IMR-90 (cell line): ENCODE data around the gene SCYGR4. TPM values are rescaled to one million over a fixed set of nuclear protein-coding genes. Genes with fewer than 3 reads are reported as not detected.
"Not testable (repeated sequence)": the region's sequence is repeated elsewhere in the genome, so short reads cannot be mapped to it uniquely, and the experiment has no call there.

Source experiments
- ATAC-seq: fragments of 200-7000 bp; cut with Tn5 transposase; 2 replicates; pipeline ENCODE4 v1.9.1; 2020; ENCODE audit warnings: low read depth, mild to moderate bottlenecking, moderate library complexity
- BruUV-seq: library from RNA; stranded (reverse); fragments of 400-500 nt; replicated peaks from 2 replicates; lab custom pipeline; 2021; lab: Mats Ljungman, UMichigan
- CTCF ChIA-PET: fragments of 300-600 bp; formaldehyde crosslinking; extraction: SDS; loops from one replicate; lab custom pipeline; 2021; ENCODE audit warnings: antibody characterized with exemption; lab: Yijun Ruan, JAX
- POLR2A ChIA-PET: fragments of 300-600 bp; sonication (Branson Sonifier 250); formaldehyde crosslinking; loops from one replicate; lab custom pipeline; 2022; ENCODE audit warnings: antibody characterized with exemption; ENCODE audit not compliant: unreplicated experiment; lab: Charles Lee
- DNase-seq: peaks from one replicate; pipeline ENCODE4 v3.0.0; 2013
- H2AFZ ChIP-seq: replicated peaks from 2 replicates; pipeline ENCODE3; 2013; ENCODE audit warnings: low read length, mild to moderate bottlenecking; ENCODE audit not compliant: poor library complexity
- H2AK5ac ChIP-seq: 2 replicates; pipeline ENCODE4 v1.6.1; 2013; ENCODE audit warnings: low read depth, low read length, inconsistent platforms
- H2AK9ac ChIP-seq: replicated peaks from 2 replicates; pipeline ENCODE3; 2013; ENCODE audit warnings: mild to moderate bottlenecking, low read depth, low read length, moderate library complexity; ENCODE audit not compliant: poor library complexity
- H2BK120ac ChIP-seq: 2 replicates; pipeline ENCODE4 v1.6.1; 2013; ENCODE audit warnings: low read depth, low read length, inconsistent platforms
- H2BK15ac ChIP-seq: 3 replicates; pipeline ENCODE4 v1.6.1; 2013; ENCODE audit warnings: low read depth, low read length, inconsistent platforms
- H2BK20ac ChIP-seq: 2 replicates; pipeline ENCODE4 v1.6.1; 2013; ENCODE audit warnings: low read depth, mild to moderate bottlenecking, inconsistent platforms, low read length, moderate library complexity
- H2BK5ac ChIP-seq: 2 replicates; pipeline ENCODE4 v1.6.1; 2013; ENCODE audit warnings: mild to moderate bottlenecking, low read depth, low read length, inconsistent platforms; ENCODE audit not compliant: poor library complexity, severe bottlenecking
- H3K14ac ChIP-seq: replicated peaks from 2 replicates; pipeline ENCODE4 v1.6.1; 2013; ENCODE audit warnings: low read depth, low read length, inconsistent platforms
- H3K18ac ChIP-seq: 2 replicates; pipeline ENCODE4 v1.6.1; 2013; ENCODE audit warnings: low read depth, low read length, control low read depth
- H3K23ac ChIP-seq: 2 replicates; pipeline ENCODE4 v1.6.1; 2013; ENCODE audit warnings: low read depth, low read length, inconsistent platforms
- H3K27ac ChIP-seq: 2 replicates; pipeline ENCODE4 v1.5.1; 2013; ENCODE audit warnings: mild to moderate bottlenecking, control low read depth, low read length; ENCODE audit not compliant: insufficient read depth
- H3K27me3 ChIP-seq: 2 replicates; pipeline ENCODE4 v1.6.1; 2013; ENCODE audit warnings: low read length; ENCODE audit not compliant: control insufficient read depth, insufficient read depth
- H3K36me3 ChIP-seq: 2 replicates; pipeline ENCODE4 v1.6.1; 2013; ENCODE audit warnings: low read length, mixed read lengths; ENCODE audit not compliant: control insufficient read depth, insufficient read depth
- H3K4ac ChIP-seq: 2 replicates; pipeline ENCODE4 v1.6.1; 2013; ENCODE audit warnings: low read depth, low read length, inconsistent platforms
- H3K4me1 ChIP-seq: 2 replicates; pipeline ENCODE4 v1.6.1; 2013; ENCODE audit warnings: low read length, mixed read lengths; ENCODE audit not compliant: control insufficient read depth, insufficient read depth
- H3K4me2 ChIP-seq: 2 replicates; pipeline ENCODE4 v1.6.1; 2013; ENCODE audit warnings: low read depth, mild to moderate bottlenecking, control low read depth, low read length, moderate library complexity
- H3K4me3 ChIP-seq: 2 replicates; pipeline ENCODE4 v1.5.1; 2013; ENCODE audit warnings: low read depth, mild to moderate bottlenecking, control low read depth, low read length, moderate library complexity; ENCODE audit not compliant: insufficient read depth
- H3K56ac ChIP-seq: 2 replicates; pipeline ENCODE4 v1.6.1; 2013; ENCODE audit warnings: low read length, inconsistent platforms; ENCODE audit not compliant: insufficient read depth; ENCODE audit errors: extremely low read depth
- H3K79me1 ChIP-seq, 2 experiments: 2 replicates each; pipeline ENCODE4 v1.6.1; 2013; ENCODE audit warnings: low read length in 2 of 2, inconsistent platforms in 1 of 2, low read depth in 1 of 2
- H3K9ac ChIP-seq: 2 replicates; pipeline ENCODE4 v1.6.1; 2013; ENCODE audit warnings: low read depth, low read length, control low read depth
- H3K9me1 ChIP-seq: 2 replicates; pipeline ENCODE4 v1.6.1; 2013; ENCODE audit warnings: low read length, inconsistent platforms; ENCODE audit not compliant: insufficient read depth
- H3K9me3 ChIP-seq: 2 replicates; pipeline ENCODE4 v1.6.1; 2013; ENCODE audit warnings: low read length; ENCODE audit not compliant: control insufficient read depth, insufficient read depth
- H4K20me1 ChIP-seq: 2 replicates; pipeline ENCODE4 v1.6.1; 2013; ENCODE audit warnings: low read length, inconsistent platforms; ENCODE audit not compliant: insufficient read depth
- H4K5ac ChIP-seq: 2 replicates; pipeline ENCODE4 v1.6.1; 2013; ENCODE audit warnings: mild to moderate bottlenecking, low read depth, low read length, control low read depth
- H4K8ac ChIP-seq, 2 experiments: 2 replicates each; pipeline ENCODE4 v1.6.1; 2013; ENCODE audit warnings: low read depth in 2 of 2, low read length in 2 of 2, control low read depth in 1 of 2, inconsistent platforms in 1 of 2
- H4K91ac ChIP-seq: 2 replicates; pipeline ENCODE4 v1.6.1; 2013; ENCODE audit warnings: low read depth, low read length, inconsistent platforms; ENCODE audit not compliant: insufficient read depth
- CTCF ChIP-seq: conservative IDR thresholded peaks from 2 replicates; pipeline ENCODE4 v1.5.1; 2012; ENCODE audit warnings: mild to moderate bottlenecking, low read depth, low read length, improper control_type of control experiment
- NFE2L2 ChIP-seq: fragments of 150-350 bp; IDR thresholded peaks from 2 replicates; pipeline ENCODE4 v1.6.1; 2016; ENCODE audit warnings: low read depth, mild to moderate bottlenecking, low read length
- WGBS, 2 experiments: methylation state at CpG; one replicate each; pipeline versions ENCODE4 v1.1.5 to v1.1.7; 2013; ENCODE audit warnings: missing lambda C conversion rate in 2 of 2; ENCODE audit not compliant: insufficient read length in 1 of 2; ENCODE audit errors: extremely low coverage in 2 of 2; 5-methylcytosine and 5-hydroxymethylcytosine counted together
- dilution Hi-C: fragments of 300-500 bp; cut with HindIII; formaldehyde crosslinking; loops from one replicate; pipeline ENCODE4 v1.14.3; 2018; ENCODE audit warnings: low sequenced_read_pairs; ENCODE audit not compliant: unreplicated experiment
- in situ Hi-C: fragments of 300-500 bp; cut with MboI; formaldehyde crosslinking; loops from 3 replicates; pipeline ENCODE4 v1.14.3; 2019; ENCODE audit warnings: low sequenced_read_pairs, inconsistent platforms, mixed read lengths
- intact Hi-C: fragments of 100-400 bp; cut with micrococcal nuclease; formaldehyde crosslinking; loops from 2 replicates; pipeline ENCODE4 v1.10.0; 2022
- polyA plus RNA-seq, 3 experiments: library from polyadenylated mRNA; depleted of rRNA; stranded (reverse); fragments of >200 nt; gene quantifications; 2 replicates each; pipeline ENCODE4 v1.2.3, GENCODE V29; 2012; ENCODE audit warnings: low replicate concordance in 1 of 3
- total RNA-seq: library from RNA; depleted of rRNA; stranded (reverse); fragments of >200 nt; gene quantifications from 2 replicates; pipeline ENCODE4 v1.2.3, GENCODE V29; 2012

Gene SCYGR4
- total and polyA plus RNA-seq, 2 of the 4 experiments (the other 2 are of a cell fraction) = not detected

GRCh38 chr2:227597998-227598397, 19.3 kb upstream of the SCYGR4 start:
- ATAC-seq = no peak

GRCh38 chr2:227598835-227599503, 18.3 kb upstream of the SCYGR4 start, which contains the start of gene SCYGR2:
Gene SCYGR2 (plus strand): TSS chr2:227598893. CDS start chr2:227598893, 0 bp downstream.
- dilution Hi-C loops, H2AFZ ChIP-seq, H2BK5ac ChIP-seq, H3K9me1 ChIP-seq, H2BK15ac ChIP-seq, CTCF ChIA-PET, H2BK120ac ChIP-seq, ATAC-seq, H4K8ac ChIP-seq, H3K4me1 ChIP-seq, H3K4me3 ChIP-seq, H3K27me3 ChIP-seq, H3K23ac ChIP-seq, POLR2A ChIA-PET, H2AK9ac ChIP-seq, H4K91ac ChIP-seq, intact Hi-C loops, H2AK5ac ChIP-seq, DNase-seq, H3K14ac ChIP-seq, H3K79me1 ChIP-seq, in situ Hi-C loops, H2BK20ac ChIP-seq, H3K36me3 ChIP-seq, BruUV-seq, H3K18ac ChIP-seq, H3K4ac ChIP-seq, H4K20me1 ChIP-seq, H3K9me3 ChIP-seq, H4K5ac ChIP-seq, H3K4me2 ChIP-seq, H3K56ac ChIP-seq, H3K9ac ChIP-seq, H3K27ac ChIP-seq: not testable (repeated sequence)
- WGBS, 2 experiments = 83% methylated on average over 6 of the region's 16 CpGs; no CpG with 5 or more reads in 1 of the 2 experiments

More at GRCh38 chr2:227597998-227598397, 19.3 kb upstream of the SCYGR4 start:
- H3K4ac ChIP-seq = no peak overlapping the region
- DNase-seq = no peak
- H2BK120ac ChIP-seq = no peak overlapping the region
- no TSS peak for BruUV-seq
- no peaks in the 10 kb centered on the region for H3K9me1 ChIP-seq
- 83% methylated on average over 2 of the region's 4 CpGs; no CpG with 5 or more reads in 1 of the 2 experiments for WGBS, 2 experiments
- no peaks in the 10 kb centered on the region for H4K20me1 ChIP-seq
- no peak overlapping the region for H3K18ac ChIP-seq
- no peak overlapping the region for H3K14ac ChIP-seq
- H2BK20ac ChIP-seq = no peak overlapping the region
- no peak overlapping the region for H3K4me2 ChIP-seq
- intact Hi-C loops (no loop called here), dilution Hi-C loops (no loop called here), in situ Hi-C loops (no loop called here)
- H3K4me1 ChIP-seq = no peaks in the 10 kb centered on the region
- H4K5ac ChIP-seq = no peak overlapping the region
- no peak overlapping the region for H4K8ac ChIP-seq
- H3K79me1 ChIP-seq = no peaks in the 10 kb centered on the region
- H3K27me3 ChIP-seq = peaks cover 2% of the 10 kb centered on the region; the same call in 1 of the 2 replicates
- no peak overlapping the region for H2BK15ac ChIP-seq
- ChIA-PET CTCF (no interaction called here), POLR2A (no interaction called here)
- H3K27ac ChIP-seq = no peak overlapping the region
- no peak overlapping the region for H3K56ac ChIP-seq
- H2AK5ac ChIP-seq = no peak overlapping the region
- TF ChIP-seq NFE2L2 (no peak), CTCF (no peak)
- no peak overlapping the region for H3K9ac ChIP-seq
- no peak overlapping the region for H2AFZ ChIP-seq
- no peak overlapping the region for H3K23ac ChIP-seq
- H4K91ac ChIP-seq = no peak overlapping the region
- no peak overlapping the region for H2AK9ac ChIP-seq
- H3K4me3 ChIP-seq = no peak overlapping the region
- H2BK5ac ChIP-seq = no peak overlapping the region
- H3K36me3 ChIP-seq = no peaks in the 10 kb centered on the region
- no peaks in the 10 kb centered on the region for H3K9me3 ChIP-seq
